Endothelial cell of umbilical vein (primary cell): ENCODE results near the gene TRAPPC3. TPM values are rescaled to one million over a fixed set of nuclear protein-coding genes. Genes with fewer than 3 reads are reported as not detected.

Experiments used
- BruUV-seq: library from RNA; stranded (reverse); fragments of 400-500 nt; replicated peaks from 2 replicates; lab custom pipeline; 2021; lab: Mats Ljungman, UMichigan
- CTCF ChIA-PET: fragments of 300-600, 350-600 bp; sonication (Branson Sonifier 250); formaldehyde crosslinking; loops from one replicate; lab custom pipeline; 2021; ENCODE audit warnings: antibody characterized with exemption, inconsistent platforms; lab: Charles Lee
- POLR2A ChIA-PET: fragments of 300-600, 350-600 bp; sonication (Branson Sonifier 250); formaldehyde crosslinking; loops from one replicate; lab custom pipeline; 2021; ENCODE audit warnings: antibody characterized with exemption, inconsistent platforms; lab: Charles Lee
- DNase-seq: peaks from one replicate; pipeline ENCODE4 v3.0.0-alpha.2; 2011; ENCODE audit warnings: low read depth, low spot score
- FAIRE-seq: peaks from 2 replicates; lab custom pipeline; 2011; peaks lifted over from hg19 to GRCh38; lab: Jason Lieb, UNC
- H2AFZ ChIP-seq: 2 replicates; pipeline ENCODE4 v1.6.0; 2012; ENCODE audit warnings: low read depth, low read length, control low read depth, inconsistent platforms
- H3K27ac ChIP-seq: 2 replicates; pipeline ENCODE4 v1.5.1; 2011; ENCODE audit warnings: low read depth, mild to moderate bottlenecking, control low read depth, low read length, moderate library complexity; ENCODE audit not compliant: insufficient read depth
- H3K27me3 ChIP-seq, 2 experiments: 2 replicates each; pipeline versions ENCODE4 v1.6.0 to v1.6.1; 2011; ENCODE audit warnings: low read length in 2 of 2, mixed read lengths in 1 of 2; ENCODE audit not compliant: control insufficient read depth in 2 of 2, insufficient read depth in 2 of 2
- H3K36me3 ChIP-seq, 2 experiments: 2 replicates in 1 of 2; 3 replicates in 1 of 2; pipeline ENCODE4 v1.5.1; 2011; ENCODE audit warnings: low read length in 2 of 2, mild to moderate bottlenecking in 1 of 2, moderate library complexity in 1 of 2; ENCODE audit not compliant: control insufficient read depth in 2 of 2, insufficient read depth in 2 of 2; ENCODE audit errors: extremely low read depth in 1 of 2
- H3K4me1 ChIP-seq: 3 replicates; pipeline ENCODE4 v1.5.1; 2011; ENCODE audit warnings: mild to moderate bottlenecking, low read length; ENCODE audit not compliant: control insufficient read depth, insufficient read depth; ENCODE audit errors: extremely low read depth
- H3K4me2 ChIP-seq: 2 replicates; pipeline ENCODE4 v1.6.1; 2011; ENCODE audit warnings: low read length, control low read depth, mixed read lengths; ENCODE audit not compliant: insufficient read depth
- H3K4me3 ChIP-seq, 3 experiments: fragments of 200-600 bp in 1 of 3; sonication (generic), shearing (Covaris generic) in 1 of 3; replicated peaks in 1 of 3; 2 replicates each; pipeline ENCODE4 v1.5.1; 2011 to 2016; ENCODE audit warnings: control low read depth in 3 of 3, low read length in 3 of 3, mild to moderate bottlenecking in 2 of 3, inconsistent platforms in 1 of 3, low read depth in 1 of 3, moderate library complexity in 1 of 3; ENCODE audit not compliant: insufficient read depth in 1 of 3
- H3K79me2 ChIP-seq: 2 replicates; pipeline ENCODE4 v1.6.0; 2012; ENCODE audit warnings: low read length, inconsistent platforms; ENCODE audit not compliant: control insufficient read depth, insufficient read depth
- H3K9ac ChIP-seq: replicated peaks from 2 replicates; pipeline ENCODE3; 2011; ENCODE audit warnings: low read length, control low read depth; ENCODE audit not compliant: insufficient read depth; ENCODE audit errors: extremely low read depth
- H3K9me1 ChIP-seq: replicated peaks from 3 replicates; pipeline ENCODE4 v1.6.0; 2011; ENCODE audit warnings: mild to moderate bottlenecking, low read length; ENCODE audit not compliant: control insufficient read depth, insufficient read depth; ENCODE audit errors: extremely low read depth
- H3K9me3 ChIP-seq: replicated peaks from 2 replicates; pipeline ENCODE4 v1.5.1; 2012; ENCODE audit warnings: low read length, inconsistent platforms; ENCODE audit not compliant: control insufficient read depth, insufficient read depth
- H4K20me1 ChIP-seq: replicated peaks from 2 replicates; pipeline ENCODE3; 2011; ENCODE audit warnings: mild to moderate bottlenecking, low read length; ENCODE audit not compliant: control insufficient read depth, insufficient read depth; ENCODE audit errors: extremely low read depth
- EZH2 ChIP-seq: IDR thresholded peaks from 2 replicates; pipeline ENCODE4 v1.6.1; 2012; ENCODE audit warnings: borderline replicate concordance, low read depth, mild to moderate bottlenecking, moderate library complexity, low read length, inconsistent platforms; ENCODE audit not compliant: severe bottlenecking
- FOS ChIP-seq: IDR thresholded peaks from 2 replicates; pipeline ENCODE4 v1.6.1; 2011; ENCODE audit warnings: mild to moderate bottlenecking, low read length, moderate library complexity, borderline replicate concordance; ENCODE audit not compliant: insufficient read depth
- GATA2 ChIP-seq: IDR thresholded peaks from 2 replicates; pipeline ENCODE4 v1.7.0; 2011; ENCODE audit warnings: low read depth, mild to moderate bottlenecking, moderate library complexity, mixed read lengths, low read length; ENCODE audit not compliant: insufficient read length, insufficient read depth
- JUN ChIP-seq: IDR thresholded peaks from 2 replicates; pipeline ENCODE4 v1.6.1; 2011; ENCODE audit warnings: borderline replicate concordance, low read depth; ENCODE audit not compliant: insufficient read length, insufficient read depth
- MYC ChIP-seq: IDR thresholded peaks from one replicate; pipeline ENCODE4 v1.6.1; 2011; ENCODE audit warnings: mild to moderate bottlenecking, low read depth, low read length
- dilution Hi-C: fragments of 300-500 bp; cut with MboI; formaldehyde crosslinking; loops from one replicate; pipeline ENCODE4 v1.15.0; 2019; ENCODE audit warnings: low sequenced_read_pairs; ENCODE audit not compliant: extremely low pct_ligation_motif_present
- intact Hi-C: fragments of 100-400 bp; cut with micrococcal nuclease; formaldehyde crosslinking; loops from one replicate; pipeline ENCODE4 v1.10.0; 2022
- polyA plus RNA-seq, 4 experiments: library from polyadenylated mRNA; depleted of rRNA in 3 of 4; stranded (reverse) in 3 of 4; unstranded in 1 of 4; fragments of >200 nt; gene quantifications; 2 replicates each; pipeline versions ENCODE4 v1.2.1 to v1.2.3, GENCODE V29; 2011 to 2012; ENCODE audit warnings: missing spikeins in 1 of 4
- total RNA-seq: library from RNA; stranded (reverse); gene quantifications from 2 replicates; pipeline ENCODE4 v1.2.3, GENCODE V29; 2021
- TF ChIP-seq, protein P1 (sequence below), 2 donors: IDR thresholded peaks; 1 replicate in 1 of 2; 2 replicates in 1 of 2; pipeline ENCODE4 v1.5.1; 2011; ENCODE audit warnings: low read length in 2 of 2, mild to moderate bottlenecking in 2 of 2, moderate library complexity in 2 of 2, control low read depth in 1 of 2, inconsistent platforms in 1 of 2, low read depth in 1 of 2; ENCODE audit not compliant: insufficient read depth in 1 of 2; ENCODE audit errors: extremely low read depth in 1 of 2
- TF ChIP-seq, protein P2 (sequence below): IDR thresholded peaks from 2 replicates; pipeline ENCODE4 v1.6.1; 2011; ENCODE audit not compliant: insufficient read depth, insufficient read length

The TRAPPC3 gene
- total and polyA plus RNA-seq, 2 donors (not counting 3 experiments of a cell fraction or from before 2014, with no cell fraction given): 93.4 to 125 TPM

DNA sequence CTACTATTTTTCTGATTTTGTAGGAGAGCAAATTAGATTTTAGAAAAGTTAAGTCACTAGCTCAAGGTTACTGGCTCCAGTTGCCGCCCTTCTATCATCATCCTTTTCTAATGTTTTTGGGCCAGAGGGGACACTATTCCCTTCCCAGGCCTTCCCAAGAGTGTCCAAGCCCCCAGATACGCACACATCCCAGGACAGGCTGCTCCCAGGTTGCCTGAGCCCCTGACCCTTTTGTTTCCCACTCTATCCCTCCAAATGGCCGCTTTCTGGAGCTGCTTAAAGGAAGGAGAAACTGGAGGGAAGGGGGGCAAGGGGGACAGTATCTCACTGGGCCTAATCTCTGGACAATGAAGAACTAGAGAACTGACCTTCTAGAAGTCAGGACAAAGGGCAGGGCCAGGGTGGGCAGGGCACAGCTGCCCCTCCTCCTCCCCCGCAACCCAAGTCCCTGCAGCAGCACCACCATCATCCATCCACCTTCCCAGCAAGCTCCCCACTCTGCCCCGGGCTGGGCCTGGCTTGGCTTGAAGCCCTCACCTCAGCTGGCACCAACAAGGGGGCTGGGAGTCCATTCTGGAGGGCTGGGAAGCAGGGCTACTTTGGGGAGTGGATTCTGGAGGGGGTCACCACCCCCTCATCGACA lies 5.6 kb upstream of the TRAPPC3 start:
- H3K9ac ChIP-seq: peak overlapping the region; percentile 93
- ChIA-PET CTCF (interaction anchor here (2.6 to 9.3 kb wide), 2 partner anchors 33 to 131 kb away, joined by 6 to 201 read pairs; no protein-coding TSS in a partner anchor), POLR2A (no interaction called here)
- BruUV-seq: no TSS peak
- FAIRE-seq (no peak), DNase-seq (no peak)
- no peaks in the 10 kb centered on the region for H3K9me3 ChIP-seq
- H3K36me3 ChIP-seq: no peaks in the 10 kb centered on the region
- intact Hi-C loops: loop anchor here (1.0 kb wide), 1 partner anchor 33 kb away; no protein-coding TSS in a partner anchor
- peak overlapping the region; percentile 93 for H3K27ac ChIP-seq
- TF ChIP-seq GATA2 (no peak), JUN (no peak)
- peak overlapping the region; percentile 48 to 76 (median 56) for H3K4me3 ChIP-seq
- H3K9me1 ChIP-seq: no peaks in the 10 kb centered on the region
- dilution Hi-C loops: no loop called here
- H2AFZ ChIP-seq: no peak overlapping the region
- peak overlapping the region; percentile 90 for H3K4me2 ChIP-seq
- H3K4me1 ChIP-seq: peaks cover 50% of the 10 kb centered on the region
- peaks cover 39% of the 10 kb centered on the region for H3K79me2 ChIP-seq
- no peaks in the 10 kb centered on the region for H3K27me3 ChIP-seq
- no peaks in the 10 kb centered on the region for H4K20me1 ChIP-seq

DNA sequence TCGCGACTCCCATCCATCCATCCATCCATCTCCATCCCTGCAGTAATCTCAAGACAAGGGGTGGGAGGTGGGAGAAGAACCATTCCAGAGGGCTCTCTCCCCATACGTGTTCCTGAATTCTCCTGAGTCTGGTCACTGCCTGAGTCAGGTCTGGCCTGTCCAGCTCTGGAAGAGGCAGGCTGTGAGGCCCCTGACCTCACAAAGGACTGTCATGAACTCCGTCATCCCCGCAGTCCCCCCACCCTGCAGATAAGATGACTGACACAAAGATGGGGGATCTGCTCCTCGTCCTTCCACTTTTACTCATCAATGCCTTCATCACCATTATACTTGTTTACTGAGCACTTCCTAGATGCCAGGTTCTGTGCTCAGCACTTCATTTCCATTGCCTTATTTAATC lies 5.0 kb upstream of the TRAPPC3 start:
- H3K9me1 ChIP-seq: no peaks in the 10 kb centered on the region
- BruUV-seq: no TSS peak
- H4K20me1 ChIP-seq: no peaks in the 10 kb centered on the region
- H3K9me3 ChIP-seq: no peaks in the 10 kb centered on the region
- dilution Hi-C loops: no loop called here
- peaks cover 34% of the 10 kb centered on the region for H3K79me2 ChIP-seq
- no peak overlapping the region for H2AFZ ChIP-seq
- FAIRE-seq (no peak), DNase-seq (no peak)
- ChIA-PET POLR2A (no interaction called here), CTCF (interaction anchor here (9.3 kb wide), 1 partner anchor 34 kb away, joined by 201 read pairs; no protein-coding TSS in a partner anchor)
- TF ChIP-seq EZH2 (no peak), GATA2 (no peak), MYC (no peak), FOS (no peak)
- TF ChIP-seq, protein P1, sequence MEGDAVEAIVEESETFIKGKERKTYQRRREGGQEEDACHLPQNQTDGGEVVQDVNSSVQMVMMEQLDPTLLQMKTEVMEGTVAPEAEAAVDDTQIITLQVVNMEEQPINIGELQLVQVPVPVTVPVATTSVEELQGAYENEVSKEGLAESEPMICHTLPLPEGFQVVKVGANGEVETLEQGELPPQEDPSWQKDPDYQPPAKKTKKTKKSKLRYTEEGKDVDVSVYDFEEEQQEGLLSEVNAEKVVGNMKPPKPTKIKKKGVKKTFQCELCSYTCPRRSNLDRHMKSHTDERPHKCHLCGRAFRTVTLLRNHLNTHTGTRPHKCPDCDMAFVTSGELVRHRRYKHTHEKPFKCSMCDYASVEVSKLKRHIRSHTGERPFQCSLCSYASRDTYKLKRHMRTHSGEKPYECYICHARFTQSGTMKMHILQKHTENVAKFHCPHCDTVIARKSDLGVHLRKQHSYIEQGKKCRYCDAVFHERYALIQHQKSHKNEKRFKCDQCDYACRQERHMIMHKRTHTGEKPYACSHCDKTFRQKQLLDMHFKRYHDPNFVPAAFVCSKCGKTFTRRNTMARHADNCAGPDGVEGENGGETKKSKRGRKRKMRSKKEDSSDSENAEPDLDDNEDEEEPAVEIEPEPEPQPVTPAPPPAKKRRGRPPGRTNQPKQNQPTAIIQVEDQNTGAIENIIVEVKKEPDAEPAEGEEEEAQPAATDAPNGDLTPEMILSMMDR (IDR thresholded peaks at IDR 0.05; ENCODE audit: extremely low read depth in 1 of 2, insufficient read depth in 1 of 2, low read depth in 1 of 2, low read length in 2 of 2): no peak
- TF ChIP-seq, protein P2, sequence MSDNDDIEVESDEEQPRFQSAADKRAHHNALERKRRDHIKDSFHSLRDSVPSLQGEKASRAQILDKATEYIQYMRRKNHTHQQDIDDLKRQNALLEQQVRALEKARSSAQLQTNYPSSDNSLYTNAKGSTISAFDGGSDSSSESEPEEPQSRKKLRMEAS: no peak
- no peak overlapping the region for H3K4me3 ChIP-seq
- peaks cover 46% of the 10 kb centered on the region for H3K4me1 ChIP-seq
- H3K4me2 ChIP-seq: no peak overlapping the region
- H3K36me3 ChIP-seq: no peaks in the 10 kb centered on the region
- H3K27ac ChIP-seq: no peak overlapping the region
- no peaks in the 10 kb centered on the region for H3K27me3 ChIP-seq
- H3K9ac ChIP-seq: no peak overlapping the region
- intact Hi-C loops: no loop called here
